ENCODE results near the gene HPX. TPM values are rescaled to one million over a fixed set of nuclear protein-coding genes. Genes with fewer than 3 reads are reported as not detected.

Gene HPX
- total RNA-seq, 4 donors from 2014 or later = 0.31 to 3.6 TPM; not detected in 2

DNA sequence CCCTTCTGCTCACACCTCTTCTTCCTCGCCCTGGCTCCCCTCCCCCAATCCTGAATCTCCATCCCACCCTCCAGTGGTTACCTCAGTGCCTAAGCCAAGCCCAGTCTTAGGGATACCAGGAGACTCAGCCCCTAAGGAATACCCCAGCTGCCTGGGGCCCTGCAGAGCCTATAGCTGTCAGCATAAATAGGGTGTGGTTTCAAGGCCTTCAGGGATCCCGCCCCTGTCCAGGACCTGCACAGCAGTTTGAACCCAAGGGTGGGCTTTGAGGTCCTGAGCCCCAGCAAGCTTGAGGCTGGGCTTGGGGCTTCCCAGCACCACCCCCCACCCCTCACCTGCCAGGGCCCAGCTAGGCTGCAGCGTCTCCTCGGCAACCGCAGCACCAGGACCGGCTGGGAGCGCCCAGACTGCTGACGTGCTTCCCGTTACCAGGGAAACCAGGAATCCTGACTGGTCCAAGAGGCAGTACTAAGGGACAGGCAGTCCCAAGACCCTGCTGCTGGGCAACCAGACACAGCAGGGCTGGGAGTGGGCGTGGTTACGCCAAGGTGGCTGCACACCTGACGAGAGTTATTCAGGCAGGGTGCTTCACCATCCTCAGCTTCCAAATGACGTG lies 35.6 kb downstream of the HPX start:
- H3K36me3 ChIP-seq = peaks cover 0 to 71% of the 10 kb centered on the region in 2 donors
- no peaks in the 10 kb centered on the region for H3K9me3 ChIP-seq
- H3K27ac ChIP-seq = peak overlapping the region in 1 of 4 donors; percentile 5
- H3K27me3 ChIP-seq = no peaks in the 10 kb centered on the region
- H3K4me1 ChIP-seq = peaks cover 0 to 31% (median 8%) of the 10 kb centered on the region in 3 donors
- no peak overlapping the region for H3K4me3 ChIP-seq
- ATAC-seq = peak; percentile 23
- 59% methylated on average over 2 of the region's 13 CpGs; no CpG with 5 or more reads in 1 of the 2 donors for WGBS, 2 donors (ENCODE audit: low coverage in 1 of 2)
- TF ChIP-seq EP300 (IDR thresholded peaks at IDR 0.05) = no peak
- TF ChIP-seq POLR2AphosphoS5 (IDR thresholded peaks at IDR 0.05) = no peak
- TF ChIP-seq, protein P1, sequence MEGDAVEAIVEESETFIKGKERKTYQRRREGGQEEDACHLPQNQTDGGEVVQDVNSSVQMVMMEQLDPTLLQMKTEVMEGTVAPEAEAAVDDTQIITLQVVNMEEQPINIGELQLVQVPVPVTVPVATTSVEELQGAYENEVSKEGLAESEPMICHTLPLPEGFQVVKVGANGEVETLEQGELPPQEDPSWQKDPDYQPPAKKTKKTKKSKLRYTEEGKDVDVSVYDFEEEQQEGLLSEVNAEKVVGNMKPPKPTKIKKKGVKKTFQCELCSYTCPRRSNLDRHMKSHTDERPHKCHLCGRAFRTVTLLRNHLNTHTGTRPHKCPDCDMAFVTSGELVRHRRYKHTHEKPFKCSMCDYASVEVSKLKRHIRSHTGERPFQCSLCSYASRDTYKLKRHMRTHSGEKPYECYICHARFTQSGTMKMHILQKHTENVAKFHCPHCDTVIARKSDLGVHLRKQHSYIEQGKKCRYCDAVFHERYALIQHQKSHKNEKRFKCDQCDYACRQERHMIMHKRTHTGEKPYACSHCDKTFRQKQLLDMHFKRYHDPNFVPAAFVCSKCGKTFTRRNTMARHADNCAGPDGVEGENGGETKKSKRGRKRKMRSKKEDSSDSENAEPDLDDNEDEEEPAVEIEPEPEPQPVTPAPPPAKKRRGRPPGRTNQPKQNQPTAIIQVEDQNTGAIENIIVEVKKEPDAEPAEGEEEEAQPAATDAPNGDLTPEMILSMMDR (IDR thresholded peaks at IDR 0.05) = no peak
- no peak for TF ChIP-seq POLR2A (IDR thresholded peaks at IDR 0.05)

DNA sequence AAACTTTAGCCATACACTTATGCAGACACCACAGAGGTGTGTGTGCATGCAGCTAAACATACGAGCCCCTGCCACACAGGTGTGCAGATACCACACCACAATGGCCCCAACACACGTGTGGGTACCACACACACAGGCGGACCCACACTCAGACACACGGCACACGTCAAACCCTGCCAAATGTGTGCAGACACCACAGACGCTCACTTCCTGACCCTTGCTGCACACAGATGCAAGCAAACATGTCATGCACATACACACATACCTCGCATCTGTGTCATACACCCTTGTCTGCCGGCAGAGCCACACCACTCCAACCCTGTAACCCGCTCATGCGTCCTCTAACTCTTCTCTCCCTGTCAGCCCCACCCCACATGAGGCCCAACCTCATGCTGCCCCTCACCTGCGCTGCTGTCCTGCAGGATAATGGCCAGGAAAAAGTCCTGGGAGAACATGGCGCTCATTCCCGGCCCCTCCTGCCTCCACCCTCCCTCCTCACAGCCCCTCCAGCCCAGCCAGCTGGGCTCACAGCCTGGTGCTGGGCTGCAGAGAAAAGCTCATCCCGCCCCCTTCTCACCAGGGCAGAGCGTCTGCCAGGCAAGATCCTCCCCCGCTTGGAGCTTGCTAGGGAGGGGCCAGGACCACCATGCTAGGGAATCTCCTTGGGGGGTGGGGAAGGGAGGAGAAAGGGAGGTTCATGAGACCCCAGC lies 36.3 kb downstream of the HPX start:
- 54 to 94% methylated on average over 3 to 7 of the region's 16 CpGs for WGBS, 2 donors (ENCODE audit: low coverage in 1 of 2)
- H3K27me3 ChIP-seq = no peaks in the 10 kb centered on the region
- peaks cover 0 to 71% of the 10 kb centered on the region in 2 donors for H3K36me3 ChIP-seq
- ATAC-seq = no peak
- TF ChIP-seq POLR2A (IDR thresholded peaks at IDR 0.05) (no peak), EP300 (IDR thresholded peaks at IDR 0.05) (no peak), POLR2AphosphoS5 (IDR thresholded peaks at IDR 0.05) (no peak)
- TF ChIP-seq, protein P1 (IDR thresholded peaks at IDR 0.05) = no peak
- no peaks in the 10 kb centered on the region for H3K9me3 ChIP-seq
- peaks cover 0 to 31% (median 8%) of the 10 kb centered on the region in 3 donors for H3K4me1 ChIP-seq
- H3K27ac ChIP-seq = peak overlapping the region in 1 of 4 donors; percentile 5
- no peak overlapping the region for H3K4me3 ChIP-seq

DNA sequence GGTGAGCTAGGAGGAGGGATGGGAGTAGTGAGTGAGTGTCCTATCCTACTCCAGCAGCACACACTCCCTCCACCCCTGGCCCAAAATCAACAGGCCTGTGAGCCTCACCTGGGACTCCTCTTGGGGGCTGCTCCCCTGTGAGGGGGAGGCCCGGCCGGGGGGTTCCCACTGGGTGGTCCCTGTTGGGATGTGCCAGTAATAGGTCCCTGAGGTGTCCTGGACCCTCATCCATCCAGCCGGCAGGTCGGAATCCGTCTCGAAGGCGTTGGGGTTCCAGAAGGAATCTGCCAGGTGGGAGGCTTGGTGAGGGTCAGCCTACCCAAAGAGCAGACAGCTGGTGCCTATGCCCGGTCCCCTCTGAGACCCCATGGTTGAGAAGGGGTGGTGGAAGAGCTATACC lies 37.2 kb downstream of the HPX start:
- no peak overlapping the region for H3K4me3 ChIP-seq
- H3K9me3 ChIP-seq = no peaks in the 10 kb centered on the region
- no peaks in the 10 kb centered on the region for H3K27me3 ChIP-seq
- H3K4me1 ChIP-seq = peaks cover 0 to 31% (median 8%) of the 10 kb centered on the region in 3 donors
- H3K36me3 ChIP-seq = peaks cover 0 to 71% of the 10 kb centered on the region in 2 donors
- WGBS, 2 donors (ENCODE audit: low coverage in 1 of 2) = no CpG with 5 or more reads among the region's 8 CpGs
- no peak overlapping the region for H3K27ac ChIP-seq
- ATAC-seq = no peak
- TF ChIP-seq EP300 (IDR thresholded peaks at IDR 0.05) (no peak), POLR2A (IDR thresholded peaks at IDR 0.05) (no peak), POLR2AphosphoS5 (IDR thresholded peaks at IDR 0.05) (no peak)
- TF ChIP-seq, protein P1 (IDR thresholded peaks at IDR 0.05) = no peak

DNA sequence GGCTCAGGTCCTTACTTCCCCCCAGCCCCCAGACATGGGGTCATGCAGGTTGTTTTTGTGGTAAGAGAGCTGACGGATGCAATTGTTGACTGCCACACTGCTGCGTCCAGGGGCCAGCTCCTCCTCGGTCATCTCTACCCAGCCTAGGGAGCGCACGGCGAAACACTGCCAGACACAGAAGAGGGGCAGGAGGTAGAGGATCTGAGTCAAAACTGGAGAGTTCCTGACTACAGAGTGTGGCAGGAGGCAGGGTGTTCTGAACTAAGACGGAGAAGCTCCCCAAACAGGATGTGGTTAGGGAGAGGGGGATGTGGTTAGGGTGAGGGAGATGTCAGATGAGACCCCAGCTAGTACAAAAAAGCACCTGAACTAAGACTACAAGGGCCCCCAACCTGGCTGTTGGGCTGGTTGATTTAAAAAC lies 38.2 kb downstream of the HPX start:
- 90% methylated on average over 2 of the region's 7 CpGs; no CpG with 5 or more reads in 1 of the 2 donors for WGBS, 2 donors (ENCODE audit: low coverage in 1 of 2)

More for the DNA sequence above, 38.2 kb downstream of the HPX start:
- Histone ChIP-seq H3K4me3 (no peak overlapping the region), H3K27me3 (no peaks in the 10 kb centered on the region), H3K9me3 (no peaks in the 10 kb centered on the region), H3K4me1 (peaks cover 0 to 40% (median 8%) of the 10 kb centered on the region in 3 donors), H3K36me3 (peaks cover 0 to 75% of the 10 kb centered on the region in 2 donors), H3K27ac (no peak overlapping the region)
- TF ChIP-seq, protein P1 (IDR thresholded peaks at IDR 0.05) = no peak
- no peak for TF ChIP-seq EP300 (IDR thresholded peaks at IDR 0.05)
- no peak for TF ChIP-seq POLR2A (IDR thresholded peaks at IDR 0.05)
- no peak for TF ChIP-seq POLR2AphosphoS5 (IDR thresholded peaks at IDR 0.05)
- ATAC-seq = no peak

All from gastroesophageal sphincter (tissue), 4 donors.